ENCODE measurements around the gene MAP4K4. TPM values are rescaled to one million over a fixed set of nuclear protein-coding genes. Genes with fewer than 3 reads are reported as not detected.

Gene MAP4K4
- polyA plus RNA-seq, 1 donor (not counting 4 experiments of a cell fraction or from before 2014, with no cell fraction given): 84.1 TPM

DNA sequence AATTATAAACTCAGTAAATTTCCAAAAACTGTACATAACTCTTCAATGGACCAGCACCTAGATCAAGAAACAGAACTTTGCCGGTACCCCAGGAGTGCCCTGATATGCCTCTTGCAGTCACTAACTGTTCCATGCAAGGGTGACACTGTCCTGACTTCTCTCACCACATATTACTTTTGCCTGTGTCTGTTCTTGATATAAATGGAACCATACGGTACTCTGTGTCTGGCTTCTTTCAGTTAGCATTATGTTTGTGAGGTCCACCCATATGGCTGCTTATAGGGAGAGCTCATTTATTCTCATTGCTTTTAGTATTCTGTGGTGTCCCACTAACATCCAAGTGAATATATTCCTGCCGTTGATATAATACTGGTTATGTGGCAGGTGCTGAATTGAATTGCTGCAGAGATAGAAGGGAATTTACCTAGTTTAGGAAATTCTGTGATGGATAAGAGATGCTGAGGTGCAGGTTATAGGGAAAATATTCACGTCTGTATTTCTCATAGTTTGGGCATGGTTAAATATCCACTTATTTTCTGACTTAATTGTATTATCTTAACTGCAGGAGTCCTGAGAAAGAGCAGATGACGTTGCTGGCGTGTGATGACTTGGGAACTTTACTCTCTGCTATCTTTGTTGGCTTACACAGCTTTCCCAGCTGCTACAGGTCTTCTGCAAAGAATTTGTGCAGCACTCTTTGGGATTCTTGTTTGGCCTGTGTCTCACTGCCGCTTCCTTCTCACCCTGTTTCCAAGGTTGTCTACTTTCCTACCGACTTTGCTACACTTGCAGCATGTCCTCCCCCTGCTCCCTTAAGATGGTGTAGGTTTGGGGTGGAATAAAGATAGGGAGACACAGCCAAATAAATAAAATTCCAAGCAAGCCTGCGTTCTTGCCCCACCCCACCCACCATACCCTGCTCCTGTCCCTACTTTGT is 107.9 kb downstream of the MAP4K4 start:
- Histone ChIP-seq H4K20me1 (ENCODE audit: control insufficient read depth, extremely low read depth, insufficient read depth, low read length) (no peaks in the 10 kb centered on the region), H3K4me1 (ENCODE audit: control insufficient read depth, extremely low read depth, insufficient read depth, low read length) (peaks cover 56% of the 10 kb centered on the region), H3K27ac (ENCODE audit: control insufficient read depth, insufficient read depth, low read length) (peak overlapping the region; percentile 49), H3K9me3 (ENCODE audit: control insufficient read depth, low read depth, low read length) (no peaks in the 10 kb centered on the region), H3K36me3 (ENCODE audit: control insufficient read depth in 2 of 2, extremely low read depth in 1 of 2, insufficient read depth in 2 of 2, low read length in 2 of 2) (peaks cover 2 to 5% of the 10 kb centered on the region in 2 experiments), H3K4me2 (ENCODE audit: control insufficient read depth, extremely low read depth, insufficient read depth, low read depth, low read length) (peak overlapping the region; percentile 35), H3K9me1 (ENCODE audit: control insufficient read depth, extremely low read depth, insufficient read depth, low read length) (peaks cover 3% of the 10 kb centered on the region), H3K4me3 (ENCODE audit: control insufficient read depth in 2 of 3, extremely low read depth in 1 of 3, insufficient read depth in 2 of 3, low read depth in 1 of 3, low read length in 3 of 3) (no peak overlapping the region), H3K79me2 (ENCODE audit: control insufficient read depth, insufficient read depth, low read length) (peaks cover 79% of the 10 kb centered on the region), H3K9ac (ENCODE audit: control insufficient read depth, extremely low read depth, insufficient read depth, low read length) (no peak overlapping the region), H2AFZ (ENCODE audit: control insufficient read depth, low read length) (no peak overlapping the region), H3K27me3 (ENCODE audit: control insufficient read depth, extremely low read depth, insufficient read depth, low read length) (no peaks in the 10 kb centered on the region)
- DNase-seq (ENCODE audit: low read depth, low spot score) (no peak), FAIRE-seq (peak; percentile 57)
- TF ChIP-seq EZH2 (IDR thresholded peaks at IDR 0.05; ENCODE audit: low read length): no peak
- TF ChIP-seq, protein P1, sequence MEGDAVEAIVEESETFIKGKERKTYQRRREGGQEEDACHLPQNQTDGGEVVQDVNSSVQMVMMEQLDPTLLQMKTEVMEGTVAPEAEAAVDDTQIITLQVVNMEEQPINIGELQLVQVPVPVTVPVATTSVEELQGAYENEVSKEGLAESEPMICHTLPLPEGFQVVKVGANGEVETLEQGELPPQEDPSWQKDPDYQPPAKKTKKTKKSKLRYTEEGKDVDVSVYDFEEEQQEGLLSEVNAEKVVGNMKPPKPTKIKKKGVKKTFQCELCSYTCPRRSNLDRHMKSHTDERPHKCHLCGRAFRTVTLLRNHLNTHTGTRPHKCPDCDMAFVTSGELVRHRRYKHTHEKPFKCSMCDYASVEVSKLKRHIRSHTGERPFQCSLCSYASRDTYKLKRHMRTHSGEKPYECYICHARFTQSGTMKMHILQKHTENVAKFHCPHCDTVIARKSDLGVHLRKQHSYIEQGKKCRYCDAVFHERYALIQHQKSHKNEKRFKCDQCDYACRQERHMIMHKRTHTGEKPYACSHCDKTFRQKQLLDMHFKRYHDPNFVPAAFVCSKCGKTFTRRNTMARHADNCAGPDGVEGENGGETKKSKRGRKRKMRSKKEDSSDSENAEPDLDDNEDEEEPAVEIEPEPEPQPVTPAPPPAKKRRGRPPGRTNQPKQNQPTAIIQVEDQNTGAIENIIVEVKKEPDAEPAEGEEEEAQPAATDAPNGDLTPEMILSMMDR (optimal IDR thresholded peaks at IDR 0.05 in 1 of 3, IDR thresholded peaks at IDR 0.05 in 1 of 3, conservative IDR thresholded peaks at IDR 0.05 in 1 of 3; ENCODE audit: extremely low read depth in 1 of 3, insufficient read depth in 2 of 3, low read length in 3 of 3): no peak
- dilution Hi-C loops (cut with MboI; ENCODE audit: extremely low pct_ligation_motif_present, low sequenced_read_pairs): no loop called here

DNA sequence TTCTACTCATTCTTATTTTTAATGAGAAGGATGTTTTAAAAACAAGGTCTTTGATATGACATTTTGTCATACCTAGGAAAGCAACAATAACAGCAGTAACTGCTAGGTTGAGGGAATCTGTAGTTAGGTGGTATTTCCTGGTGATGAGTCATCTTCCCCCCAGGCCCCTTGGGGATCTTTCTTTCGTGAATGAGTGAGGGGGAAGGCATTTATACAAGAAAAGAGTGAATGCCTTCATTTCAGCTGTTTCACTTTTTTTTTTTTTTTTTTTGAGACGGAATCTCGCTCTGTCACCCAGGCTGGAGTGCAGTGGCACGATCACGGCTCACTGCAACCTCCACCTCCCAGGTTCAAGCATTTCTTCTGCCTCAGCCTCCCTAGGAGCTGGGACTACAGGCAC is 108.6 kb downstream of the MAP4K4 start:
- H3K27me3 ChIP-seq (ENCODE audit: control insufficient read depth, extremely low read depth, insufficient read depth, low read length): no peaks in the 10 kb centered on the region
- H3K36me3 ChIP-seq (ENCODE audit: control insufficient read depth in 2 of 2, extremely low read depth in 1 of 2, insufficient read depth in 2 of 2, low read length in 2 of 2): peaks cover 2 to 5% of the 10 kb centered on the region in 2 experiments
- dilution Hi-C loops (cut with MboI; ENCODE audit: extremely low pct_ligation_motif_present, low sequenced_read_pairs): no loop called here
- DNase-seq (ENCODE audit: low read depth, low spot score) (peak; percentile 57), FAIRE-seq (peak; percentile 63)
- H4K20me1 ChIP-seq (ENCODE audit: control insufficient read depth, extremely low read depth, insufficient read depth, low read length): no peaks in the 10 kb centered on the region
- H3K4me3 ChIP-seq (ENCODE audit: control insufficient read depth in 2 of 3, extremely low read depth in 1 of 3, insufficient read depth in 2 of 3, low read depth in 1 of 3, low read length in 3 of 3): no peak overlapping the region
- peak overlapping the region; percentile 49 for H3K27ac ChIP-seq (ENCODE audit: control insufficient read depth, insufficient read depth, low read length)
- H3K9me1 ChIP-seq (ENCODE audit: control insufficient read depth, extremely low read depth, insufficient read depth, low read length): peaks cover 3% of the 10 kb centered on the region
- no peak overlapping the region for H2AFZ ChIP-seq (ENCODE audit: control insufficient read depth, low read length)
- H3K4me2 ChIP-seq (ENCODE audit: control insufficient read depth, extremely low read depth, insufficient read depth, low read depth, low read length): peak overlapping the region; percentile 35
- TF ChIP-seq, protein P1 (optimal IDR thresholded peaks at IDR 0.05 in 1 of 3, IDR thresholded peaks at IDR 0.05 in 1 of 3, conservative IDR thresholded peaks at IDR 0.05 in 1 of 3; ENCODE audit: extremely low read depth in 1 of 3, insufficient read depth in 2 of 3, low read length in 3 of 3): no peak
- no peak for TF ChIP-seq EZH2 (IDR thresholded peaks at IDR 0.05; ENCODE audit: low read length)
- H3K4me1 ChIP-seq (ENCODE audit: control insufficient read depth, extremely low read depth, insufficient read depth, low read length): peaks cover 56% of the 10 kb centered on the region
- H3K9ac ChIP-seq (ENCODE audit: control insufficient read depth, extremely low read depth, insufficient read depth, low read length): peak overlapping the region; percentile 29
- no peaks in the 10 kb centered on the region for H3K9me3 ChIP-seq (ENCODE audit: control insufficient read depth, low read depth, low read length)
- peaks cover 82% of the 10 kb centered on the region for H3K79me2 ChIP-seq (ENCODE audit: control insufficient read depth, insufficient read depth, low read length)
